Measurements from ENCODE around the gene MAP4K2.
A peak's percentile ranks its signal among the peaks of the same experiment; 100 is the strongest.

- peak in 1 of 2 donors; percentile 18 for TF ChIP-seq POLR2A (IDR thresholded peaks at IDR 0.05)
- TF ChIP-seq CTCF (IDR thresholded peaks at IDR 0.05): no peak
Observed at GRCh38 chr11:64774144-64774543, 28.9 kb downstream of the MAP4K2 start.
